MM.1S (cell line): ENCODE data around the gene RSL1D1.

Source experiments
- EZH2 ChIP-seq: fragments of 300-600 bp; sonication (generic); optimal IDR thresholded peaks from 2 replicates; pipeline ENCODE3; 2017; ENCODE audit warnings: low read depth, mild to moderate bottlenecking, antibody characterized with exemption, low read length, mixed read lengths
- EZH2phosphoT487 ChIP-seq: fragments of 300-600 bp; sonication (generic); IDR thresholded peaks from 2 replicates; pipeline ENCODE4 v1.6.1; 2018; ENCODE audit warnings: antibody characterized with exemption, low read length
- TF ChIP-seq, protein P1 (sequence below): fragments of 300-600 bp; sonication (generic); IDR thresholded peaks from 2 replicates; pipeline ENCODE4 v1.5.1; 2016; ENCODE audit warnings: antibody characterized with exemption, low read length, mixed read lengths

DNA sequence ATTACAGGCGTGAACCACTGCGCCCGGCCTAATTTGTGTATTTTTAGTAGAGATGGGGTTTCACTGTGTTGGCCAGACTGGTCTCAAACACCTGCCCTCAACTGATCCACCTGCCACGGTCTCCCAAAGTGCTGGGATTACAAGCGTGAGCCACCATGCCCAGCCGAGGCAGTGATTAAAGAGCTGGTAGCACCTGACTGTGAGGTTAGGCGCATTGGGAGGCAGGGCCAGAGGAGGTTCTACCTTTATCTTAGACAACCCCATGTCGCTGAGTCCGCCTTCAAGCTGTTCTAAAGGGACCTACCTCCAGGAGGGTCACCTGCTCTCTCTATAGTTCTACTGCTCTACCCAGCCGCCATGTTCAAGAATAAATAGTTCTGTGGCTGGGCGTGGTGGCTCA, 8.1 kb downstream of the RSL1D1 start:
- TF ChIP-seq, protein P1, sequence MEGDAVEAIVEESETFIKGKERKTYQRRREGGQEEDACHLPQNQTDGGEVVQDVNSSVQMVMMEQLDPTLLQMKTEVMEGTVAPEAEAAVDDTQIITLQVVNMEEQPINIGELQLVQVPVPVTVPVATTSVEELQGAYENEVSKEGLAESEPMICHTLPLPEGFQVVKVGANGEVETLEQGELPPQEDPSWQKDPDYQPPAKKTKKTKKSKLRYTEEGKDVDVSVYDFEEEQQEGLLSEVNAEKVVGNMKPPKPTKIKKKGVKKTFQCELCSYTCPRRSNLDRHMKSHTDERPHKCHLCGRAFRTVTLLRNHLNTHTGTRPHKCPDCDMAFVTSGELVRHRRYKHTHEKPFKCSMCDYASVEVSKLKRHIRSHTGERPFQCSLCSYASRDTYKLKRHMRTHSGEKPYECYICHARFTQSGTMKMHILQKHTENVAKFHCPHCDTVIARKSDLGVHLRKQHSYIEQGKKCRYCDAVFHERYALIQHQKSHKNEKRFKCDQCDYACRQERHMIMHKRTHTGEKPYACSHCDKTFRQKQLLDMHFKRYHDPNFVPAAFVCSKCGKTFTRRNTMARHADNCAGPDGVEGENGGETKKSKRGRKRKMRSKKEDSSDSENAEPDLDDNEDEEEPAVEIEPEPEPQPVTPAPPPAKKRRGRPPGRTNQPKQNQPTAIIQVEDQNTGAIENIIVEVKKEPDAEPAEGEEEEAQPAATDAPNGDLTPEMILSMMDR: no peak
- TF ChIP-seq EZH2 (no peak), EZH2phosphoT487 (no peak)
